ENCODE measurements around the gene RELA. TPM values are rescaled to one million over a fixed set of nuclear protein-coding genes. Genes with fewer than 3 reads are reported as not detected.

RELA gene
- total and polyA plus RNA-seq, 2 of the 13 experiments (the other 11 are each of a cell fraction or from before 2014, with no cell fraction given): 21.4 to 40.5 TPM

DNA sequence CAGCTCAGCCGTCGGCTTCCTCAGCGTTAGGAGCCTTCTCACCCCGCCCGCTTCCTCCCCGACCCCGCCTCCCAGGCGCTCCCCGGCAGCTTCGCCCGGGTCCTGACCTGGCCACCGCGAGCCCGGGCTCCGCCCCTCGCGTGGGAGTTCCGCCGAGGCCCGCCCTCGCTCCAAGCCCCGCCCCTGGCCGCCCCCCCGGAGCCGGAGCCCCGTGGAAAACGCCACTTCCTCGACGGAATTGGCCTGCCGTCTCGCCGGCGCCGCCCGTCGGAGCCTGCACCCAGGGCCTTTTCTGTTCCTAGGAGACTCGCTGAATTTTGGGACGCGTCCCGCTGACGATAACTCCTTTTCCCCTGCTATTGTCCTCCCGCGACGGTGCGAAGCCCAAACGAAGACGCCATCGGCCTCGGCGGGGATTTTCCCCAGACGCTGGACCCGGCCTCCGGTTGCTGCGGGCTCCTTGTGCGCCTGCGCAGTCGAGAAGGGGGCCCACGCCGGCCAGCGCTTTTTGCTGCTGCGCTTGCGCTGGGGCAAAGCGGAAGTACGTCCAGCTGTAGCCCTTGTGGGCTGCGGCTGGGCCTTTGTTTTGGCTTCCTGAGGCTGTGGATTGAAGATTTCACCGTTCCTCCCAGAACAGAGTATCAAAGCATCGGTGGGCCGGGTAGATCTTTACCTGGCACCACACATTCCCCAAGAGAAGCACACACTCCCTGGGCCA, 10.0 kb downstream of the RELA start (continued):
- TF ChIP-seq ZBTB3 (CRISPR knock-in tag; IDR thresholded peaks at IDR 0.05; ENCODE audit: borderline replicate concordance, low read depth): no peak
- TF ChIP-seq XBP1 (CRISPR knock-in tag; IDR thresholded peaks at IDR 0.05): peak; percentile 85; the same call in 1 of the 2 replicates
- no peak for TF ChIP-seq REST (IDR thresholded peaks at IDR 0.05; ENCODE audit: borderline replicate concordance in 1 of 2, low read depth in 1 of 2, low read length in 2 of 2)
- TF ChIP-seq ATF2 (CRISPR knock-in tag; IDR thresholded peaks at IDR 0.05): no peak; the same call in 1 of the 2 replicates
- TF ChIP-seq HIVEP1 (CRISPR knock-in tag; IDR thresholded peaks at IDR 0.05): peak; percentile 67
- peak; percentile 68; the same call in 1 of the 2 replicates for TF ChIP-seq GMEB1 (CRISPR knock-in tag; IDR thresholded peaks at IDR 0.05; ENCODE audit: borderline replicate concordance)
- TF ChIP-seq NR2F6 (IDR thresholded peaks at IDR 0.05): 0 out of 2 replicates have a peak, but pooled peaks have one; percentile 11
- no peak; the same call in 1 of the 2 replicates for TF ChIP-seq NR2F6 (CRISPR knock-in tag; IDR thresholded peaks at IDR 0.05)
- TF ChIP-seq ZNF607 (CRISPR knock-in tag; IDR thresholded peaks at IDR 0.05; ENCODE audit: borderline replicate concordance): peak; percentile 92
- TF ChIP-seq, protein P1, sequence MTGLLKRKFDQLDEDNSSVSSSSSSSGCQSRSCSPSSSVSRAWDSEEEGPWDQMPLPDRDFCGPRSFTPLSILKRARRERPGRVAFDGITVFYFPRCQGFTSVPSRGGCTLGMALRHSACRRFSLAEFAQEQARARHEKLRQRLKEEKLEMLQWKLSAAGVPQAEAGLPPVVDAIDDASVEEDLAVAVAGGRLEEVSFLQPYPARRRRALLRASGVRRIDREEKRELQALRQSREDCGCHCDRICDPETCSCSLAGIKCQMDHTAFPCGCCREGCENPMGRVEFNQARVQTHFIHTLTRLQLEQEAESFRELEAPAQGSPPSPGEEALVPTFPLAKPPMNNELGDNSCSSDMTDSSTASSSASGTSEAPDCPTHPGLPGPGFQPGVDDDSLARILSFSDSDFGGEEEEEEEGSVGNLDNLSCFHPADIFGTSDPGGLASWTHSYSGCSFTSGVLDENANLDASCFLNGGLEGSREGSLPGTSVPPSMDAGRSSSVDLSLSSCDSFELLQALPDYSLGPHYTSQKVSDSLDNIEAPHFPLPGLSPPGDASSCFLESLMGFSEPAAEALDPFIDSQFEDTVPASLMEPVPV (CRISPR knock-in tag; IDR thresholded peaks at IDR 0.05): peak; percentile 90
- peak; percentile 86 for TF ChIP-seq PHF8 (CRISPR knock-in tag; IDR thresholded peaks at IDR 0.05)
- TF ChIP-seq ATF6 (CRISPR knock-in tag; conservative IDR thresholded peaks at IDR 0.05): no peak
- TF ChIP-seq ZNF451 (CRISPR knock-in tag; IDR thresholded peaks at IDR 0.05): no peak
- TF ChIP-seq SALL1 (CRISPR knock-in tag; IDR thresholded peaks at IDR 0.05): peak; percentile 74
- TF ChIP-seq RNF219 (CRISPR knock-in tag; IDR thresholded peaks at IDR 0.05): no peak

All from HepG2 (cell line).